Measurements from ENCODE around the gene C9orf43. TPM values are rescaled to one million over a fixed set of nuclear protein-coding genes. Genes with fewer than 3 reads are reported as not detected.
"Not testable (repeated sequence)": the region's sequence is repeated elsewhere in the genome, so short reads cannot be mapped to it uniquely, and the experiment has no call there.

The C9orf43 gene
- total RNA-seq, 1 experiment from 2014 or later = 0.42 TPM

GRCh38 chr9:113375057-113376023 is 35.2 kb upstream of the C9orf43 start:
- DNase-seq = peak; percentile 29
- H3K4me3 ChIP-seq (ENCODE audit: insufficient read depth, low read depth, low read length) = peak overlapping the region; percentile 30
- no peaks in the 10 kb centered on the region for H3K27me3 ChIP-seq (ENCODE audit: control insufficient read depth, insufficient read depth, low read length)
- H3K36me3 ChIP-seq (replicated peaks; ENCODE audit: control insufficient read depth, insufficient read depth, low read length) = no peaks in the 10 kb centered on the region; the same call in 1 of the 2 replicates

DNA sequence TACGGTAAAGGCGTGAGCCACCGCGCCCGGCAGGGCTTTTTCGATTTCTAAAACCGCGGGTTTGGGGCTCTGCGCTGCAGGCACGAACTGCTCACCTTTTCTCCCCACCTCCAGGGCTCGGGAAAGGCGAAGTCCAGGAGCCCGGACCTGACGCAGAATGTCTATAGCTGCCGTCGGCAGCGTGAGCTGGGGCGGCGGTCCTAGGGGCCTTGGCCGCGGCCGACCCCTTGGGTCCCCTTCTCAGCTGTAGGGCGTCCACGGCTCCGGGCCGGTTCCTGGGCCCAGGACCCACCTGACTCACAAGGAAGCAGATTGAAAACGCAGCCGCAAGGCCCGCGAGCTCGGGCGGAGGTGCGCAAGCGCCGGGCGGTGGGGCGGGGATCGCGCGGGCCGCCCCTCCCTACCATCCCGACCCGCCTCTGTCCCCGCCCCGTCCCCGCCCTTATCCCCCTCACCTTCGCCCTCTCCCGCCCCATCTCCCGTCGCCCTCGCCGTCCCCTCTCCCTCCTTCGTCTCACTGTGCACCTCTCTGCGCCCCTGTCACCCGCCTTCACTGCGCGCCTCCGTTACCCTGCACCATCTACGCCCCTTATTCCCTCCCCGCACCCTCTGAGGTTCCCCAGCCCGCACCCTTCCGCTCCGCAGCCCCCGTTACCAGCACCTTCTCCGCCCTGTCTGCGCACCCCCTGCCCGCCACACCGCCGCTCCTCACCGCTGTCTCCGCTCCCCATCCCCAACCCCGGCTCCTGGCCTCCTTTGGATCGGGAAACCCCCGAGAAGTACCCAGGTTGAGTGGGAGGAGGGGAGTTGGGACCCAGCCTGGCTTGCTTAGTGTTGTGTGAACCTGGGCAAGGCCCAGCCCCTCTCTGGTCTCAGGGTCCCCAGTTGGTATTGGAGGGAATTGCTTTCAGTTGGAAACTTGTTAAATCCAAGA is 33.6 kb upstream of the C9orf43 start, which contains the start of gene HDHD3:
Gene HDHD3 (minus strand): TSS at position 353 of the 934 bp plus-strand sequence. CDS start 2,632 bp downstream, outside the sequence.
- Histone ChIP-seq H3K4me3 (ENCODE audit: insufficient read depth, low read depth, low read length) (peak within 1 kb of the TSS; percentile 85), H3K27me3 (ENCODE audit: control insufficient read depth, insufficient read depth, low read length) (no peaks in the 10 kb centered on the region), H3K36me3 (replicated peaks; ENCODE audit: control insufficient read depth, insufficient read depth, low read length) (no peaks in the 10 kb centered on the region; the same call in 1 of the 2 replicates)
- DNase-seq = peak; percentile 99

- not testable (repeated sequence) for H3K27me3 ChIP-seq (ENCODE audit: control insufficient read depth, insufficient read depth, low read length); H3K4me3 ChIP-seq (ENCODE audit: insufficient read depth, low read depth, low read length); DNase-seq; H3K36me3 ChIP-seq (replicated peaks; ENCODE audit: control insufficient read depth, insufficient read depth, low read length)
Observed at GRCh38 chr9:113379094-113379828, 31.3 kb upstream of the C9orf43 start.

GRCh38 chr9:113379829-113380210 is 30.7 kb upstream of the C9orf43 start:
- H3K4me3 ChIP-seq (ENCODE audit: insufficient read depth, low read depth, low read length); DNase-seq; H3K27me3 ChIP-seq (ENCODE audit: control insufficient read depth, insufficient read depth, low read length); H3K36me3 ChIP-seq (replicated peaks; ENCODE audit: control insufficient read depth, insufficient read depth, low read length): not testable (repeated sequence)

DNA sequence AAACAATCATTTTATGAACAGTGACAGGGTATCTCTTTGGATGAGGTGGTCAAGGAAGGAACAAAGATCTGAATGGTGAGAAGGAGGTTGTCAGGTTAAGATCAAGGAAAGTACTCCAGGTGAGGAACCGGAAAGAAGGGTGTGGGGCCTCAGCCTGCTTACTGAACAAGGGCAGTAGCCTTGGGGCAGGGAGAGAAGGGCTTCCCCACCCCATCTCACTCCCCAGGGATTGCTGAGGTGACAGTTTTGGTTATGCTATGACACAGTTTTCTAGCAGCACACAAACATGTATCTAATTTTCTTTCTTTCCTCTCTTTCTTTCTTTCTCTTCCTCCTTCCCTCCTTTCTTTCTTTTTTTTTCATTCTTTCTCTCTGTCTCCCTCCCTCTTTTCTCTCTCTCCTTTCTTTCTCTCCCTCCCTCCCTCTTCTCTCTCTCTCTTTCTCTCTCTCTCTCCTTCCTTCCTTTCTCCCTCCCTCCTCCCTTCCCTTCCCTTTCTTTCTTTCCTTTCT is 29.6 kb upstream of the C9orf43 start:
- no peak for DNase-seq
- H3K4me3 ChIP-seq (ENCODE audit: insufficient read depth, low read depth, low read length) = no peak overlapping the region
- H3K36me3 ChIP-seq (replicated peaks; ENCODE audit: control insufficient read depth, insufficient read depth, low read length) = no peaks in the 10 kb centered on the region
- H3K27me3 ChIP-seq (ENCODE audit: control insufficient read depth, insufficient read depth, low read length) = no peaks in the 10 kb centered on the region

GRCh38 chr9:113381441-113381840 is 29.1 kb upstream of the C9orf43 start:
- not testable (repeated sequence) for DNase-seq

DNA sequence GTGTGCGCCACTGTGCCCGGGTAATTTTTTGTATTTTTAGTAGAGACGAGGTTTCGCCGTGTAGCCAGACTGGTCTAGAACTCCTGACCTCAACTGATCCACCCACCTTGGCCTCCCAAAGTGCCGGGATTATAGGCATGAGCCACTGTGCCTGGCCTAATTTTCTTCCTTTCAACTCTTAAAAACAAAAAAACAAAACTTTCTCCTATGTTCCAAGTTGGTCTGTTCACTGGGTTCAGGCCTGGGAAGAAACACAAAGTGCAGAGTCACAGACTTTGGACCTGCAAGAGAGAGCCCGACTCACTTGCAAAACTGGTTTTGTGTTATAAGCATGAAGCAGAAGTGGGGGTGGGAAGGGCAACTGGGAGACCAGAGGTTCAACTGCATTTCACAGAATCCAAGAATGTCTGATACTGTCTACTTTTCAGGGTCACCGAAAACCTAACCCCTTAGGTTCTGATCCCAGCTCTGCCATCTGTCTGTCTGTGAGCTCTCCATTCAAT is 28.6 kb upstream of the C9orf43 start:
- no peak for DNase-seq
- no peak overlapping the region for H3K4me3 ChIP-seq (ENCODE audit: insufficient read depth, low read depth, low read length)
- H3K36me3 ChIP-seq (replicated peaks; ENCODE audit: control insufficient read depth, insufficient read depth, low read length) = no peaks in the 10 kb centered on the region
- no peaks in the 10 kb centered on the region for H3K27me3 ChIP-seq (ENCODE audit: control insufficient read depth, insufficient read depth, low read length)

More at GRCh38 chr9:113381441-113381840, 29.1 kb upstream of the C9orf43 start:
- H3K4me3 ChIP-seq (ENCODE audit: insufficient read depth, low read depth, low read length); H3K27me3 ChIP-seq (ENCODE audit: control insufficient read depth, insufficient read depth, low read length); H3K36me3 ChIP-seq (replicated peaks; ENCODE audit: control insufficient read depth, insufficient read depth, low read length): not testable (repeated sequence)

GRCh38 chr9:113386571-113387393 is 23.8 kb upstream of the C9orf43 start:
- DNase-seq = no peak
- no peak overlapping the region for H3K4me3 ChIP-seq (ENCODE audit: insufficient read depth, low read depth, low read length)
- no peaks in the 10 kb centered on the region for H3K27me3 ChIP-seq (ENCODE audit: control insufficient read depth, insufficient read depth, low read length)
- H3K36me3 ChIP-seq (replicated peaks; ENCODE audit: control insufficient read depth, insufficient read depth, low read length) = peaks cover 3% of the 10 kb centered on the region

- Histone ChIP-seq H3K36me3 (replicated peaks; ENCODE audit: control insufficient read depth, insufficient read depth, low read length) (peaks cover 3% of the 10 kb centered on the region), H3K4me3 (ENCODE audit: insufficient read depth, low read depth, low read length) (no peak overlapping the region), H3K27me3 (ENCODE audit: control insufficient read depth, insufficient read depth, low read length) (no peaks in the 10 kb centered on the region)
- DNase-seq = no peak
Observed at GRCh38 chr9:113387560-113388230, 22.9 kb upstream of the C9orf43 start.

DNA sequence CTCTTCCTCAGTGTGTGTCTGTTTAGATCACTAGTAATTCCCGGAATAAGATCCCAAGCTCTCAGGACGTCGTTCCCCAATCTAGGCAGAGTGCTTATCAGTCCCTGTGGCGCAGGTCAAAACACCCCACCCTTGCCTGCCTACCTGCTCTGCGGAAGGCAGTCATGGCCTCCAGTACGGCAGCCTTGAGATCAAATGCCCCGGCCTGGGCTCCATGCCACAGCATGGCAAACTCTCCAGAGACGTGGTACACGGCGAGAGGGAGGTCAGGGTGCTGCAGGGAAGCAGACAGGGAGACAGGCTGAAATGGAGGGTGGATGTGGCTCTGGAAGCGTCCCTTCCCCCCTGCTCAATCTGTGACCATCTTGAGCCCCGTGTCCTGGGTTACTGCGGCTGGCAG is 21.7 kb upstream of the C9orf43 start:
- Histone ChIP-seq H3K36me3 (replicated peaks; ENCODE audit: control insufficient read depth, insufficient read depth, low read length) (peaks cover 3% of the 10 kb centered on the region), H3K27me3 (ENCODE audit: control insufficient read depth, insufficient read depth, low read length) (no peaks in the 10 kb centered on the region), H3K4me3 (ENCODE audit: insufficient read depth, low read depth, low read length) (no peak overlapping the region)
- DNase-seq = peak; percentile 18

DNA sequence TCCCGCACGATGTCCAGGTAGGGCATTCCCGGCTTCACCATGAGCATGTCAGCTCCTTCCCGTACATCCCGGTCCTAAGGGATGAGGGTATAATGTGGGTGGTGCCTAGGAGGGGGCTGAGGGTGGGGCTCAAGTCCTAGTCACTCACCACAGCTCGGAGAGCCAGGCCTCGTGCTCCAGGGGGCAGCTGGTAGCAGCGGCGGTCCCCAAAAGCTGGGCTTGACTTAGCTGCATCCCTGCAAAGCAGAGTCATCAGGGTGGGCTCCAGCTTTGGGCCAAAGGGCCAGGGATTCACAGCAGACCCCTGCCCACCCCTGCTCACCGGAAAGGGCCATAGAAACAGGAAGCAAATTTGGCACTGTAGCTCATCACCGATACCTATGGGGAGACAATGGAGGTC is 21.1 kb upstream of the C9orf43 start:
- no peak overlapping the region for H3K4me3 ChIP-seq (ENCODE audit: insufficient read depth, low read depth, low read length)
- peaks cover 3% of the 10 kb centered on the region for H3K36me3 ChIP-seq (replicated peaks; ENCODE audit: control insufficient read depth, insufficient read depth, low read length)
- peak; percentile 13 for DNase-seq
- no peaks in the 10 kb centered on the region for H3K27me3 ChIP-seq (ENCODE audit: control insufficient read depth, insufficient read depth, low read length)

DNA sequence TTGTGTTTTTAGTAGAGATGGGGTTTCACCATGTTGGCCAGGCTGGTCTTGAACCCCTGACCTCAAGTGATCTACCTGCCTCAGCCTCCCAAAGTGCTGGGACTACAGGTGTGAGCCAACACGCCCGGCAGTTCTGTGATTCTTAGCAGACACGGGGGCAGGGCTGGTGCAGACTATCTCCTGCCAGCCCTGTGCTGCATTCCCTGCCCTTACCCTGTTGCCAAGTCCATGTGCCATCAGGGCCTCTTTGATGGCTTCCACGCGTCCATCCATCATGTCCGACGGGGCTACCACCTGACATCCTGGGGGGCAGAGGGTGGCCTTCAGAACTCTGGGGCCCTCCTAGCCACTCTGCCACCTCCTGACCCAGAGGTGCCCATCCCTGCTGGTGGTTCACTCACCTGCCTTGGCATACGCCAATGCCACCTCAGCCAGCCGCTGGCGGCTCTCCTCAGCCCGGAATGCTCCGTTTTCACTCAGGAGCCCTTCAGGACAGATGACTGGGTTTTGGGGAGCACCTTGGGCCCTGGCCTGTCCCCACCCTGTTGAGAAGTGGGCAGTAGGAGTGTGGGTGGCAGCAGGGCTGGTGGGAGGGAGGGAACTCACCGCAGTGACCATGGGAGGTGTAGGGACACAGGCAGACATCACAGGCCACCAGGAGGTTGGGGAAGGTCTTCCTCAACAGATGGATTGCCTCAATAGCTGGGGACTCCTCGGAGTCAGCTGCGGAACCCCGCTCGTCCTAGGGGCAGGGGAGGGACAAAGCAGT is 20.2 kb upstream of the C9orf43 start:
- H3K36me3 ChIP-seq (replicated peaks; ENCODE audit: control insufficient read depth, insufficient read depth, low read length) = peaks cover 3% of the 10 kb centered on the region
- H3K27me3 ChIP-seq (ENCODE audit: control insufficient read depth, insufficient read depth, low read length) = no peaks in the 10 kb centered on the region
- peak; percentile 14 for DNase-seq
- H3K4me3 ChIP-seq (ENCODE audit: insufficient read depth, low read depth, low read length) = no peak overlapping the region

Data from H7 (cell line).